Dermis microvascular lymphatic vessel endothelial cell (primary cell): Measurements from ENCODE around the gene FZD10. TPM values are rescaled to one million over a fixed set of nuclear protein-coding genes. Genes with fewer than 3 reads are reported as not detected.

ENCODE experiments used
- DNase-seq, 2 donors: peaks; one replicate each; pipeline versions ENCODE4 v3.0.0 to v3.0.0-alpha.2; 2010; ENCODE audit warnings: low read depth in 2 of 2
- total RNA-seq: library from RNA; depleted of rRNA; stranded (reverse); fragments of >200 nt; gene quantifications from 2 replicates; pipeline ENCODE4 v1.2.1, GENCODE V29; 2014

Gene FZD10
- total RNA-seq, 1 donor from 2014 or later: 6.4 TPM

- no peak for DNase-seq
These were observed 8.5 kb upstream of the FZD10 start for GRCh38 chr12:130153803-130154202.

GRCh38 chr12:130154276-130155070, 7.8 kb upstream of the FZD10 start:
- DNase-seq: no peak

GRCh38 chr12:130155416-130156073, 6.7 kb upstream of the FZD10 start:
- no peak for DNase-seq

GRCh38 chr12:130156652-130157275, 5.5 kb upstream of the FZD10 start:
- no peak for DNase-seq

- no peak for DNase-seq
These were observed 4.1 kb upstream of the FZD10 start for GRCh38 chr12:130157998-130158753.

GRCh38 chr12:130158754-130159059, 3.6 kb upstream of the FZD10 start:
- no peak for DNase-seq

- no peak for DNase-seq
These were observed 2.0 kb upstream of the FZD10 start for GRCh38 chr12:130160306-130160705.

- DNase-seq: no peak
These were observed 1.5 kb upstream of the FZD10 start for GRCh38 chr12:130160711-130161231.

GRCh38 chr12:130161261-130162243, 712 bp upstream of the FZD10 start:
- no peak for DNase-seq

GRCh38 chr12:130162745-130163460, 639 bp downstream of the FZD10 start:
- DNase-seq: no peak

- no peak for DNase-seq
These were observed 1.4 kb downstream of the FZD10 start for GRCh38 chr12:130163461-130164215.

- no peak for DNase-seq
These were observed 1.9 kb downstream of the FZD10 start for GRCh38 chr12:130164216-130164542.

- no peak for DNase-seq
These were observed 2.7 kb downstream of the FZD10 start for GRCh38 chr12:130164936-130165335.

- DNase-seq: no peak
These were observed 4.0 kb downstream of the FZD10 start for GRCh38 chr12:130166306-130166705.

GRCh38 chr12:130167537-130167936, 5.3 kb downstream of the FZD10 start:
- DNase-seq: no peak

- no peak for DNase-seq
These were observed 7.0 kb downstream of the FZD10 start for GRCh38 chr12:130169256-130169655.

GRCh38 chr12:130169924-130170323, 7.7 kb downstream of the FZD10 start:
- no peak for DNase-seq

- no peak for DNase-seq
These were observed 8.3 kb downstream of the FZD10 start for GRCh38 chr12:130170611-130171010.

GRCh38 chr12:130177635-130178242, 15.5 kb downstream of the FZD10 start:
- no peak for DNase-seq
